Fibroblast of skin of scalp (primary cell): ENCODE data around the gene USH2A.

Experiments used
- DNase-seq: peaks from one replicate; pipeline ENCODE4 v3.0.0-alpha.2; 2013

Gene USH2A

GRCh38 chr1:215589650-215590435, 833.4 kb downstream of the USH2A start:
- no peak for DNase-seq

DNA sequence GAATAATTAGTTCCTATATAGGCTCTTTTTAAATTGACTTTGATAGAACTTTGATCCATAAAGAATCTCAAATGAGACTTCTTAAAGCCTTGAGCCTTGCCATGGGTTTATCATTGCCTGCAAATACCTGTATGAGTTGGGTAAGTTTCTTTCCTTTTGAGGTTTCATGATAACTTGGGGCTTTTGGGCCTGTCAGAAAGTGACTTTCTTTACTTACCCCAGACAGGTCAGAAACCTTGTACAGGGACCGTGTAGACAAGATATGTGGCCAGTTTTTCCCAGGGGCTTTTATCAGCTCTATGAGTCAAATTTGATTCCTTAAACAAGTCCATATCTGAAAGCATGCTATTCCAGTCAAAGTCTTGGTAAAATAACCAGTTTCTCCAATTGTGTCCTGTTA, 838.9 kb downstream of the USH2A start:
- DNase-seq: no peak

- no peak for DNase-seq
Measured at GRCh38 chr1:215583185-215583749, 840.0 kb downstream of the USH2A start.

- no peak for DNase-seq
Measured at GRCh38 chr1:215581896-215582295, 841.4 kb downstream of the USH2A start.
